Effector CD4-positive, alpha-beta T cell (primary cell): ENCODE data around the gene CRKL.
"Not testable (repeated sequence)": the region's sequence is repeated elsewhere in the genome, so short reads cannot be mapped to it uniquely, and the experiment has no call there.

ENCODE experiments used
- DNase-seq: peaks from one replicate; pipeline ENCODE4 v3.0.0-alpha.2; 2020
- total RNA-seq: gene quantifications from one replicate; lab custom pipeline; 2026; lab: John Stamatoyannopoulos, UW

The CRKL gene, protein sequence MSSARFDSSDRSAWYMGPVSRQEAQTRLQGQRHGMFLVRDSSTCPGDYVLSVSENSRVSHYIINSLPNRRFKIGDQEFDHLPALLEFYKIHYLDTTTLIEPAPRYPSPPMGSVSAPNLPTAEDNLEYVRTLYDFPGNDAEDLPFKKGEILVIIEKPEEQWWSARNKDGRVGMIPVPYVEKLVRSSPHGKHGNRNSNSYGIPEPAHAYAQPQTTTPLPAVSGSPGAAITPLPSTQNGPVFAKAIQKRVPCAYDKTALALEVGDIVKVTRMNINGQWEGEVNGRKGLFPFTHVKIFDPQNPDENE
- total RNA-seq = 140 reads per million, percentile 88 among the genes with 10 or more reads in this experiment

DNA sequence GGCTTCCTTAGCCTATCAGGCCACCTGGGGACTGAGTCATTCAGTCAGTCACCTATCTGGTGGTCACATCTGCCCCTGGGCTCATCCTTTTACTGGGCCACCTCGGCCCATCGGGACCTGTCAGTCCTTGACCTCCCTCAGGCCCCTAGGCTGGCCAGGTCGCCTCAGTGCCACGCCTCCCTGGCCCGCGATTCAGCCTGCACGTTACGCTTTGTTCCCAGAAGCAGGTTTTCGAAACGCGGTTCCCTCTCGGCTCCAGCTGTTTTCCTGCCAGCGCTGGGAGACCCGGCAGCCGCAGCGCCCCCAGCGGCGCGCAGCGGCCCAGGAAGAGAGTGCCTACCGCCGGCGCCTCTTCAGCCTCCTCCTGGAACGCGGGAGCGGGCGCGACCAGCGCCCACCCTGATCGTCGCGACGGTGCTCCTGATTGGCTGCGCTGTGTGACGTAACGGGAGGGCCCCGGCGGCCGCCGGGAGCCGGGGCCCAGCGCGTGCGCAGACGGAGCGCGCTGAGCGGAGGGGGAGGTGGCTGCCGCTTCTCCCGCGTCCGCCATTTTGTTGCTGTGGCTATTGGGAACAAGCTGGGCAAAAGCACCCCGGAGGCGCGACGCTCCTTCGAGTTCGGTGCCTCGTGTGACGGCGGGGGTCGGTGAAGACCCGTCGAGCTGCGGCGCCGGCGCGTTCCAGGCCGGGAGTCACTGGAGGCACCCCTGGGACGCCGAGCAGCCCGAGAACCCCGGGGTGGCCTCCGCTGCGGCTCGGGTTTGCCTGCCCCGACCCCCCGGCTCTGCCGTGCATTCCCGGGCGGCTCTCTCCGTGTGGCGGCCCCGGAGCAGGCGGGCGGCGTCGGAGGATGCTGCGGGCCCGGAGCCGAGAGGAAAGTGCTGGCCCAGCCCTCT, at the start of gene CRKL:
TSS of gene CRKL (plus strand) at position 492 of the 895 bp plus-strand sequence. CDS start 528 bp downstream, outside the sequence.
- DNase-seq = peak; percentile 95

GRCh38 chr22:20868025-20868962, 48.9 kb upstream of the CRKL start:
- DNase-seq = no peak

DNA sequence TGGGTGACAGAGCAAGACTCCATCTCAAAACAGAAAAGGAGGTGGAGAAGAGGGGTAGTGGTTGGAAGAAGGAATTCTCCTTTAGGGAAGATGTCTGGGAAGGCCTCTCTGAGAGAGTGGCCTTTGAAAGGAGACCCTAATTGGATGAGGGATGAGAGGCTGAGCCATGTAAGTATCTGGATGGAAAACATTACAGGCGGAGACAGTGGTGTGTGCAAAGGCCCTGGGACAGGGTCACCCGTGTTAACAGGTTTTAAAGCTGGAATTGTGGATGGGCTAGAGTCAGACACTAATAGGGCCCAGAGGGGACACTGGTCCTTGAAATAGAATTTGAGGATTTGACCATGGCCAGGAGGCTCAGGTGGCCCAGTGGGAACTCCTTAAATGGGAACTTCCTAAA, 48.0 kb upstream of the CRKL start:
- no peak for DNase-seq

DNA sequence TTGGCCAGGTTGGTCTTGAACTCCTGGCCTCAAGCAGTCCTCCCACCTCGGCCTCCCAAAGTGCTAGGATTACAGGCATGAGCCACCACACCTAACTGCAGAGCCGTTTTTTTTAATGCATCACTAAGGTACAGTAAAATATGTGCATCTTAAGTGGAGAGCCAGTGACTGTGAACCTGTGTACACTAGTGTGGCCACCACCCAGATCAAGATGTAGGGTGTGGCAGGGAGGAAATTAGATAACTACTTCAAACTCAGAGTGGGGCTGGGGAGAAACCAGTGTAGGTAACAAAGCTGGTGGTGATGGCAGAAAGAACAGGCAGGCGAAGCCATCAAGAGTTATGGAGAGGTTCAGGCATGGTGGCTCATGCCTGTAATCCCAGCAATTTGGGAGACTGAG, 44.0 kb upstream of the CRKL start:
- DNase-seq = no peak

DNA sequence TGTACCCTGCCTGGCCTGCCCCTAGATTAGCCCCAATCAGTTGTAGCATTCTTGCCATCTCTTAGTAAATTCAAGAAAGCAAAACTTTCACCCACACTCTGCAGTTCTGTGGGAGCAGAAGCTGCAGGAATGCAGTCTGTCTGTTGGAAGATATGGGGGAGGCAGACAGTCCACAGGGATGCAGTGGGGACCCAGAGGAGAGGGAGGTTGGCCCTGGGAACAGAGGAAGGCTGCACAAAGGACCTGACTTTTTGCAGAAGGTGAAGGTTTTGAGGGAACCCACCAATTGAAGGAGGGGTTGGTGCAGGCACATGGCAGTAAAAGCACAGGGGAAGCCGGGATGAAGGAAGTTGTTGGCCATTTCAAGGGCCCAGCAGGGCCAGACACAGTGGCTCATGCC, 41.9 kb upstream of the CRKL start:
- no peak for DNase-seq

DNA sequence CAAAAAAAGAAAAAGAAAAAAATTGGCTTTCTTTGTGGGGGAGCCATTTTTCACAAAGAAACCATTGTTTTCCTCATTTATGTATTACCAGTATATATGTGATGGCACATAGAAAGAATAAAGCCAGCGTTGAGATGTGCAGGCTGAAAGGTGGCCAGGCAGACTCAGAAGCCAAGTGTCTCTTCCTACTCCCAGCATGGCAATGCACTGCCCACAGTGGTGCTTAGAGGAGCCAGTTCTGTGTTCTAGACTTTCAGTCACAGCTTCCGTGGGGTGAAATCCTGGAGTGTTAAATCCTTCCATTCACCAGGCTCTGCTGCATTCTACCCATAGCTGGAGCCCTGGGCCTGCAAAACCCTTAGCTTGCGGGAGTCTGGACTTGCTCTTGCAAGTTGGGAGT, 39.5 kb upstream of the CRKL start:
- DNase-seq = no peak

GRCh38 chr22:20881231-20881630, 36.0 kb upstream of the CRKL start:
- no peak for DNase-seq

DNA sequence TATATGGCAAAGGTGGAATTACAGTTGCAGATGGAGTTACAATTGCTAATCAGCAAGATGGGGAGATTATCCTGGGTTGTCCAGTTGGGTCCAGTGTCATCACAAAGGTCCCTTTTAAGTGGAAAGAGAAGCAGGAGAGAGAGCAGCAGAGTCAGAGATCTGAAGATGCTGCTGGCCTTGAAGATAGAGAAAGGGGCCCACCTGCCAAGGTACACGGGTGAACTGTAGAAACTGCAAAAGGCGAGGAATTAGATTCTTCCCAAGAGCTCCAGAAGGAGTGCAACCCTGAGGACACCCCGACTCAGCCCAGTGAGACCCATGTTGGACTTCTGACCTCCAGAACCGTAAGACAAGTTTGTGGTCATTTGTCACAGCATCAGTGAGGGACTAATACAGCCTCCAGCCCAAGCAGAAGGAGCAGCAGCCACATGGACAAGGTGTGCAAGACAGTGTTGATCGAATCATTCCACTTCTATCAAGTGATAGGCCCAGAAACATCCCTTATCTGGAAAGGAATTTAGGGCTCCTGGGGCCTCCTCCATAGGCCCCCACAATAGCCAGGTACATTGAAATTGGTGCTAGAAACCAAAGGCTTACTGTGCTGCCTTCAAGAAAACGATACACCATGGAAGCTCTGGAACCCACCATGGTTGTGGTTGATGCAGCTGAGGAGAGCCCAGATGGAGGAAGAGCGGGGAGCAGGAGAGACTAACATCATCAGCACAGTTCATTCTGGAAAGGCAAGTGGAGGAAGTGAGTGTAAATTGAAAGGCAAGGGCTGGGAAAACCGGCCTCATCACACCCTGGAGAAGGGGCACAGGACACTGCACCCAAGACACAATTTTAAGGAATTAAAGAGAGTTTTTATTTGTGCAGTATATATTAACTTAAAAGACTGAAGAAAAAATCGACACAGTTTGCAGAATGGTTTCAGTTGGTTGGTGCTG, 35.1 kb upstream of the CRKL start:
- DNase-seq = no peak

DNA sequence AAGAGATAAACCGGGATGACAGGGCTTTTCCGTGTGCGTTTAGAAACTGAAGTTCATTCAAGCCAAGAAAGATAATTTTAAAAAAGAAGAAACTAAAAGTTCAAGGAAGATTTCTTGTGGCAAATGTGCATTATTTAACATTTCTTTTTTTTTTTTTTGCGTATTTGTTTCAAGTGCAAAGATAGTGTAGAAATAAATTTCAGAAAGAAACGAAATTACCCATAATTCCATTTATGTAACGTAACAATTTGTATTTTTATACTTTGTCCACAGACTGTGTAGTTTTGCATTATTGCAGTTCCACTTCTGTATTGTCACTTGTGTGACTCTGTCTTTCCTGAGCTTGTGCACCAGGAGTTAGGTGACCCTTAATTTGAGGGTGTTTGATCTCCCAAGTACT, 34.4 kb upstream of the CRKL start:
- no peak for DNase-seq

GRCh38 chr22:20884454-20884853, 32.8 kb upstream of the CRKL start:
- no peak for DNase-seq

DNA sequence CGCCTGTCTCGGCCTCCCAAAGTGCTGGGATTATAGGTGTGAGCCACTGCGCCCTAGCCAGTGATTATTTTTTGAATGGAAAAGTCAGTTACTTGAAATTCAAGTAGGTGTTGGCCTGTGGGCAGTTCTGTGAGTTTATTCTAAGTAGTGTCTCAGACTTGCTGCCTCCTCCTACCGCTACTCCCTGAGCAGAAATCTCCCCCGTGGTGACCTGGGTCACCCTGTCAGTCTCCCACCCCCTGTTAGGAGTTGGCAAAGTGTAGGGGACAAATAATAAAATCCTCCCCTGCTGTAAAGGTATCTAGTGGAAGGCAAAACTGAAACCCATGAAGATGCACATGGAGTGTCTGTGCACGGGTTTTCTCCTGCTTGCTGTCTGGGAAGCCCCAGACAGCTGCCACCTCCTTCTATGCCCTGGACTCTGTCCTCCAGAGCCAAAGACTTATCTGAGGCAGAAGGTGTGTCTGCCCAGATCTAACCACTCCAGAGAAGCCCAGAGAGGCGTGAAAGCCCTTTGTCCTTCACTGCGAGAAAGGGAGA, 32.1 kb upstream of the CRKL start:
- DNase-seq = no peak

- DNase-seq = no peak
These were observed 31.5 kb upstream of the CRKL start for GRCh38 chr22:20885557-20886323.

GRCh38 chr22:20887375-20887774, 29.8 kb upstream of the CRKL start:
- no peak for DNase-seq

DNA sequence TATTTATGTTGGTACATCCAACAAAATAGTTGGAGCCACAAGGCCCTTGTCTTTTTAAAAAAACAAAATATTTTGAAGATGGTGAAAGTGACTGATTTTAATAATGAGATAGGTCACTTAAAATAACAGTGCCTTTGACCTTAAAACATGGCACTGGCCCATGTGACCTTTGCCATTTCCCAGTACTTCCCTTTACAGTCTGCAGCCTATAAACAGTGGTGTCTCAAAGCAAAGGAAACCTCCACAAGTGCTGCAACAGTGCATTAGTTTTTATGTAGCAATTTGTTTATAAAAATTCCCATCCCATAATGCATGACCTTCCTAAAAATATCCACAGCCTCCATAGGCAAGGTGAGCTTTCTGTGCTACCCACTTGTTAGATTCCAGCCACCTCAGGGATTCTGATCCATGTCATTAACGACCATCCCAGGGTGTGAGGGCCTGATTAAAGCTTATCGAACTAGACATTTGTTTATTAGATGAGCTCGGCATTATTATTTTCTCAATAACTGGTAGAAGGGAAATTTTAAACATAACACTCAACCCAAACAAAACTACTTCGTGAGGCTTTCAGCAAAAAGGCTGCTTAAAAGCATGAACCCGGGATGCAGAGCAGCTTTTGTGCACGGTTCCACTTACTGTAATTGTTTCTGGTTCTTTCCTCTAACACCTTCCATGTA, 28.0 kb upstream of the CRKL start:
- no peak for DNase-seq

DNA sequence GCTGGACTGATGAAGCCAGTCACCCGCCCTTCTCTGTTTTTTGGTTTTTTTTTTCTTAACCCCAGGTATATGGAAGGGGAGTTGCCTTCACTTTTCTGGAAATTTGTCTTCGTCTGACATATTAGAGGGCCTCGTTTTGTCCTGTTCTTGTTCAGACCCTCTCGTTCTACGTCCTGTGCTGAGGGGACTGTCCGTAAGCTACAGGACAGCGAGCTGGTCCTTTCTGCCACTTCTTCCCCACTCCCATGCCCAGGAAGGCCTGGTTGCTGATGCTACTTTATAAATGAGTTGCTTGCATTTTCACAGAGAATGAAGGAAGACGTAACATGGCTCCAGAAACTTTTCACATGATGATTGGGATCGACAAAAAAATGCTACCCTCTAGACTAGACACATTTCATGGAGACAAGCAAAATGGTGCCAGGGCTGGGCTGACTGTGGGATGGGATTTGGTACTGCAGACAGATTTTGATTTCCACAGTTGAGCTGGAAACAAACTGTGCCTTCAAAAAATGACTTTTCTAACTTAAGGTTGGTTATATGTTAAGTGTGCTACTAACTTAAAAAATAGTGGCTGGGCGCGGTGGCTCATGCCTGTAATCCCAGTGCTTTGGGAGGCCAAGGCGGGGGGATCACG, 27.2 kb upstream of the CRKL start:
- no peak for DNase-seq

DNA sequence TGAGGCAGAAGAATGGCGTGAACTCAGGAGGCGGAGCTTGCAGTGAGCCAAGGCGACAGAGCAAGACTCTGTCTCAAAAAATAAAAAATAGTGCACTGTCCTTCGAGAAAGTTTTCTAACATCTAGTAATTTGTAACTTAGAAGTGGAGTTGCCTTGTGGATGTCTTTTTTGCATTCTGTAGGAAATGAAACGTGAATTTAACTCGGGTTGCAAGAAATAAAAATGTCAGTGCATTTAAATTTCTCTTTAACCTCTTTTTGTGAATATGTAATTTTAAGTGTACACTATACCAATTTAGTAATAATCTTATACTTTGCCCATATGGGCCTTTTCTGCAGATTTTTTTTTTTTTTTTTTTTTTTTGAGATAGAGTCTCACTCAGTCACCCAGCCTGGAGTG, 26.2 kb upstream of the CRKL start:
- DNase-seq = no peak

DNA sequence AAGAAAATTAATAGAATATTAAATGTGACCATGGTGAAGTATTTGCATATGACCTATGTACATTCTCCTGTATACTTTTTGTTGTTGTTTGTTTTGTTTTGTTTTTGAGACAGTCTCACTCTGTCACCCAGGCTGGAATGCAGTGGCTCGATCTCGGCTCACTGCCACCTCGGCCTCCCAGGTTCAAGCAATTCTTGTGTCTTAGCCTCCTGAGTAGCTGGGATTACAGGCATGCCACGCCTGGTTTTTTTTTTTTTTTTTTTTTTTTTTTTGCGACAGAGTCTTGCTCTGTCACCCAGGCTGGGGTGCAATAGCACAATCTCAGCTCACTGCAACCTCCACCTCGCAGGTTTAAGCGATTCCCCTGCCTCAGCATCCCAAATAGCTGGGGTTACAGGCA, 19.5 kb upstream of the CRKL start:
- not testable (repeated sequence) for DNase-seq

- no peak for DNase-seq
These were observed 17.3 kb upstream of the CRKL start for GRCh38 chr22:20899827-20900423.
